Left cardiac atrium (tissue), 4 donors: Measurements from ENCODE around the gene PHETA2. TPM values are rescaled to one million over a fixed set of nuclear protein-coding genes. Genes with fewer than 3 reads are reported as not detected.
"Not testable (repeated sequence)": the region's sequence is repeated elsewhere in the genome, so short reads cannot be mapped to it uniquely, and the experiment has no call there.

Source experiments
- ATAC-seq, 2 donors: fragments of 200-7000 bp; cut with Tn5 transposase; one replicate each; pipeline ENCODE4 v1.9.1; 2020; ENCODE audit warnings: mild to moderate bottlenecking in 2 of 2, moderate library complexity in 2 of 2
- DNase-seq: peaks from one replicate; pipeline ENCODE4 v3.0.0-alpha.2; 2020
- intact Hi-C, 2 donors: fragments of 100-400 bp; cut with DNase I; formaldehyde crosslinking; loops; one replicate each; pipeline versions ENCODE4 v1.14.1 to v1.15.1; 2022 to 2023
- total RNA-seq, 2 donors: library from RNA; stranded (reverse); fragmentation: NEBNext Ultra II Directional; extraction: Animal tissue kit (Norgen Biotek cat#: 25700); gene quantifications; one replicate each; pipeline ENCODE4 v1.2.1, GENCODE V29; 2021
- donor health status: DM: no; HTN: yes; CAD: no.
- donor health status: DM: no; HTN: yes; CAD: no; lungs with severe emphysema.
- donor health status: DM: yes; HTN: yes; CAD: no.
- donor health status: Dilated cardiomyopathy.

PHETA2 gene
- total RNA-seq, 2 donors from 2014 or later, result 8.7 to 11.3 TPM

- ATAC-seq (no peak), DNase-seq (no peak)
- intact Hi-C loops, result no loop called here
Measured at GRCh38 chr22:42086051-42086450, 12.0 kb downstream of the PHETA2 start.

- intact Hi-C loops, result loop anchor here in 1 of 2 donors (10.0 kb wide), 1 partner anchor 344 kb away; the partner anchor contains the start of gene NFAM1
- DNase-seq (peak; percentile 99), ATAC-seq (peak; percentile 98)
Measured at GRCh38 chr22:42090596-42091454, 16.8 kb downstream of the PHETA2 start, which contains the start of gene NDUFA6. Gene NDUFA6 (minus strand): TSS chr22:42090772. CDS start chr22:42090744, 28 bp downstream.

- intact Hi-C loops, result loop anchor here in 1 of 2 donors (10.0 kb wide), 1 partner anchor 343 kb away; the partner anchor contains the start of gene NFAM1
- DNase-seq (no peak), ATAC-seq (no peak)
Measured at GRCh38 chr22:42091455-42091782, 17.4 kb downstream of the PHETA2 start.

- intact Hi-C loops, result no loop called here
Measured at GRCh38 chr22:42101199-42101598, 27.2 kb downstream of the PHETA2 start.

GRCh38 chr22:42104332-42104860, 30.3 kb downstream of the PHETA2 start:
- DNase-seq, intact Hi-C loops, ATAC-seq: not testable (repeated sequence)

More at GRCh38 chr22:42101199-42101598, 27.2 kb downstream of the PHETA2 start:
- DNase-seq (no peak), ATAC-seq (no peak)

GRCh38 chr22:42108848-42109247, 34.8 kb downstream of the PHETA2 start:
- no peak for DNase-seq
- ATAC-seq, result no peak
- intact Hi-C loops, result no loop called here

- intact Hi-C loops, result loop anchor here (5.0 to 10.0 kb wide), 2 partner anchors 144 to 147 kb away; partner anchors contain the start of gene SEPTIN3 (in 2 of the 2)
- DNase-seq, result no peak
- ATAC-seq, result no peak
Measured at GRCh38 chr22:42111798-42112197, 37.8 kb downstream of the PHETA2 start.

GRCh38 chr22:42112793-42113192, 38.7 kb downstream of the PHETA2 start:
- intact Hi-C loops, result loop anchor here (5.0 to 10.0 kb wide), 2 partner anchors 145 to 148 kb away; partner anchors contain the start of gene SEPTIN3 (in 2 of the 2)
- DNase-seq, ATAC-seq: not testable (repeated sequence)

- DNase-seq (no peak), ATAC-seq (peak in 1 of 2 donors; percentile 30)
- intact Hi-C loops, result loop anchor here (5.0 to 10.0 kb wide), 2 partner anchors 147 to 150 kb away; partner anchors contain the start of gene SEPTIN3 (in 2 of the 2)
Measured at GRCh38 chr22:42114721-42115120, 40.7 kb downstream of the PHETA2 start.

- ATAC-seq, DNase-seq: not testable (repeated sequence)
- intact Hi-C loops, result loop anchor here in 1 of 2 donors (10.0 kb wide), 1 partner anchor 151 kb away; the partner anchor contains the start of gene SEPTIN3
Measured at GRCh38 chr22:42115420-42115830, 41.4 kb downstream of the PHETA2 start.

- DNase-seq (no peak), ATAC-seq (peak in 1 of 2 donors; percentile 53)
- intact Hi-C loops, result loop anchor here in 1 of 2 donors (10.0 kb wide), 1 partner anchor 152 kb away; the partner anchor contains the start of gene SEPTIN3
Measured at GRCh38 chr22:42116848-42117424, 42.9 kb downstream of the PHETA2 start.

GRCh38 chr22:42120231-42121021, 46.4 kb downstream of the PHETA2 start:
- DNase-seq, intact Hi-C loops, ATAC-seq: not testable (repeated sequence)

GRCh38 chr22:42123529-42123928, 49.5 kb downstream of the PHETA2 start:
- ATAC-seq, intact Hi-C loops, DNase-seq: not testable (repeated sequence)

- ATAC-seq (no peak), DNase-seq (no peak)
- intact Hi-C loops, result no loop called here
Measured at GRCh38 chr22:42127606-42128005, 53.6 kb downstream of the PHETA2 start.

- intact Hi-C loops, result not testable (repeated sequence)
Measured at GRCh38 chr22:42128007-42128406, 54.0 kb downstream of the PHETA2 start.

More at GRCh38 chr22:42128007-42128406, 54.0 kb downstream of the PHETA2 start:
- not testable (repeated sequence) for ATAC-seq, DNase-seq
